K562 (cell line): ENCODE data around the gene IPO9. TPM values are rescaled to one million over a fixed set of nuclear protein-coding genes. Genes with fewer than 3 reads are reported as not detected.

Experiments used
- EGR1 ChIP-seq: fragments of 450-650 bp; conservative IDR thresholded peaks from 2 replicates; pipeline ENCODE4 v1.6.1; 2017; ENCODE audit warnings: mild to moderate bottlenecking
- EP300 ChIP-seq: IDR thresholded peaks from 2 replicates; pipeline ENCODE4 v1.6.1; 2012; ENCODE audit warnings: low read length, improper control_type of control experiment
- EP400 ChIP-seq: fragments of 450-650 bp; IDR thresholded peaks from 2 replicates; pipeline ENCODE4 v1.6.1; 2017; ENCODE audit warnings: antibody characterized with exemption, mild to moderate bottlenecking, moderate library complexity
- GABPB2 ChIP-seq: fragments of 250-450 bp; sonication (Bioruptor Pico); conservative IDR thresholded peaks from 2 replicates; pipeline ENCODE4 v1.5.1; 2021; ENCODE audit warnings: mild to moderate bottlenecking
- HMG20A ChIP-seq: fragments of 450-650 bp; formaldehyde crosslinking; conservative IDR thresholded peaks from 2 replicates; pipeline ENCODE4 v1.4.0; 2020; ENCODE audit warnings: mild to moderate bottlenecking, mixed read lengths
- KAT7 ChIP-seq: sonication (generic); formaldehyde crosslinking; IDR thresholded peaks from 2 replicates; pipeline ENCODE4 v1.8.0; 2022; ENCODE audit warnings: missing genetic modification reagents, mild to moderate bottlenecking, borderline replicate concordance
- MXI1 ChIP-seq: IDR thresholded peaks from 2 replicates; pipeline ENCODE4 v1.6.1; 2011; ENCODE audit warnings: low read depth, mild to moderate bottlenecking, improper control_type of control experiment, low read length
- NFYB ChIP-seq: IDR thresholded peaks from 2 replicates; pipeline ENCODE4 v1.6.1; 2011; ENCODE audit warnings: mild to moderate bottlenecking, moderate library complexity; ENCODE audit not compliant: insufficient read length; ENCODE audit errors: extremely low read depth
- SMARCB1 ChIP-seq: IDR thresholded peaks from 2 replicates; pipeline ENCODE4 v1.6.1; 2011; ENCODE audit warnings: improper control_type of control experiment, low read depth; ENCODE audit not compliant: insufficient read length
- STAT5B ChIP-seq: fragments of 250-450 bp; sonication (Bioruptor Pico); IDR thresholded peaks from 2 replicates; pipeline ENCODE4 v1.8.0; 2021; ENCODE audit warnings: mild to moderate bottlenecking, inconsistent platforms
- TAF1 ChIP-seq: IDR thresholded peaks from 2 replicates; pipeline ENCODE4 v1.6.1; 2011; ENCODE audit warnings: mild to moderate bottlenecking, low read length, moderate library complexity; ENCODE audit not compliant: insufficient read depth, control insufficient read depth, severe bottlenecking; ENCODE audit errors: extremely low read depth
- TEAD2 ChIP-seq: fragments of 450-650 bp; IDR thresholded peaks from 2 replicates; pipeline ENCODE4 v1.6.1; 2016; ENCODE audit warnings: missing genetic modification characterization, control low read depth, missing compliant biosample characterization
- ZNF143 ChIP-seq: sonication (generic); formaldehyde crosslinking; IDR thresholded peaks from 2 replicates; pipeline ENCODE4 v1.9.0; 2022; ENCODE audit warnings: mild to moderate bottlenecking, missing genetic modification reagents
- ZNF324 ChIP-seq: fragments of 250-450 bp; sonication (Bioruptor Pico); IDR thresholded peaks from 2 replicates; pipeline ENCODE4 v1.4.0; 2020; ENCODE audit warnings: mild to moderate bottlenecking
- ZNF507 ChIP-seq: conservative IDR thresholded peaks from 2 replicates; pipeline ENCODE4 v1.6.1; 2017; ENCODE audit warnings: missing genetic modification characterization, missing compliant biosample characterization
- ZNF699 ChIP-seq: fragments of 250-450 bp; sonication (Bioruptor Pico); IDR thresholded peaks from 2 replicates; pipeline ENCODE4 v1.8.0; 2021; ENCODE audit warnings: mild to moderate bottlenecking, moderate library complexity; ENCODE audit not compliant: insufficient replicate concordance
- polyA plus RNA-seq, 8 experiments: library from polyadenylated mRNA; depleted of rRNA in 4 of 8; stranded (reverse) in 5 of 8; unstranded in 3 of 8; fragments of >200 nt; fragmentation: Nextera tagmentation in 2 of 8; fragmentation: Illumina TruSeq in 1 of 8; extraction: Ambion mirVana in 2 of 8; extraction: Trizol in 1 of 8; gene quantifications; 2 replicates each; pipeline versions ENCODE4 v1.2.1 to v1.2.3, GENCODE V29; 2011 to 2014; ENCODE audit warnings: inconsistent platforms in 1 of 8, missing spikeins in 1 of 8
- total RNA-seq, 7 experiments: library from RNA; depleted of rRNA in 6 of 7; stranded (reverse); fragments of >200 nt in 6 of 7; fragmentation: Illumina TruSeq in 2 of 7; extraction: Trizol in 2 of 7; gene quantifications; 2 replicates each; pipeline versions ENCODE4 v1.2.1 to v1.2.3, GENCODE V29; 2011 to 2021; ENCODE audit warnings: low replicate concordance in 1 of 7
- TF ChIP-seq, protein P1 (sequence below): fragments of 250-450 bp; sonication (Bioruptor Pico); IDR thresholded peaks from 2 replicates; pipeline ENCODE4 v1.8.0; 2022; ENCODE audit warnings: moderate library complexity, mild to moderate bottlenecking, inconsistent platforms
- TF ChIP-seq, protein P2 (sequence below), 2 experiments: fragments of 150-350 bp in 1 of 2; IDR thresholded peaks; 2 replicates each; pipeline ENCODE4 v1.6.1; 2012 to 2016; ENCODE audit warnings: low read depth in 2 of 2, low read length in 2 of 2, mild to moderate bottlenecking in 1 of 2, moderate library complexity in 1 of 2
- TF ChIP-seq, protein P3 (sequence below): fragments of 250-450 bp; sonication (Bioruptor Pico); IDR thresholded peaks from 2 replicates; pipeline ENCODE4 v1.8.0; 2021; ENCODE audit warnings: moderate library complexity, mild to moderate bottlenecking, inconsistent platforms
- TF ChIP-seq, protein P4 (sequence below): fragments of 250-450 bp; sonication (Bioruptor Pico); IDR thresholded peaks from 2 replicates; pipeline ENCODE4 v1.8.0; 2021; ENCODE audit warnings: borderline replicate concordance, mild to moderate bottlenecking, moderate library complexity; ENCODE audit not compliant: poor library complexity, severe bottlenecking
- TF ChIP-seq, protein P5 (sequence below): fragments of 250-450 bp; sonication (Bioruptor Pico); IDR thresholded peaks from 2 replicates; pipeline ENCODE4 v1.5.0; 2021

IPO9 gene
- total and polyA plus RNA-seq, 9 of the 15 experiments (the other 6 are each of a cell fraction or from before 2014, with no cell fraction given) = 27.9 to 78.6 (median 43.9) TPM

DNA sequence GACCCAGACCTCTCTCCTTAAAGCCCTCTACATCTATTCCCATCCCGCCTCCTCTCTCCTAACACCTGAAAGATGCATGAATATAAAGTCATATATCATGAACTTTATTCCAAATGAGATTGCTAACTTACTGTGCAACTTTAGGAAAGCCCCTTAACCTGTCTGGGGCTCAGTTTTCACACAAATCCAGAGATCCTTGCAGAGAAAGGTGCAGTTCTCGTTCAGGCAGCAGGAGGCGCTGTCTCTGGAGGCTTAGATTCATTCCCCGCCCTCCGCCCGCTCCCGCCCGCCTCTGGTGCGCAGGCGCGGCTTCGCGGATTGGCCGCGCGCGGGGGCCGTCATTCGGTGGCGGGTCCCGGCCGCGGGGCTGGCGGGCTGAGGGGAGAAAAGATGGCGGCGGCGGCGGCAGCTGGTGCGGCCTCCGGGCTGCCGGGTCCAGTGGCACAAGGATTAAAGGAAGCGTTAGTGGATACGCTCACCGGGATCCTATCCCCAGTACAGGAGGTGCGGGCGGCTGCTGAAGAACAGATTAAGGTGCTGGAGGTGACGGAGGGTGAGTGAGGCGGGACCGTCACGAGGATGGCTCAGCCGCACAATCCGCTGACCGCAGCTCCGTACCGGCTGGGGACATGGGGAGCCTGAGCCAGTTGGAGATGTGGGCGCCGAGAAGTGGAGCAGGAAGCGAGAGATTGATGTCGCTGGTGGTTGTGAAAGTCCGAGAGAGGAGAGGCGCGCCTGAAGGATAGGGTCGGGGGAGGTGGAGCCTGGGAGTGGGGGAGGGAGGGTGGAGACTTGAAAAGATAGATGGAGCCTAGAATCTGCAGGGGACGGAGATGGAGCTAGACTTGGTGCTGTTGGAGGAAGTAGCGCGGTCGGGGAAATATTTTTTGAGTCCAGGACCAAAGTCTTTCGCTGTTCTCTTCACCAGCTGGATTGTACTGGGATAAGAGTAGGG is at the start of gene IPO9 (continued):
- TF ChIP-seq, protein P1, sequence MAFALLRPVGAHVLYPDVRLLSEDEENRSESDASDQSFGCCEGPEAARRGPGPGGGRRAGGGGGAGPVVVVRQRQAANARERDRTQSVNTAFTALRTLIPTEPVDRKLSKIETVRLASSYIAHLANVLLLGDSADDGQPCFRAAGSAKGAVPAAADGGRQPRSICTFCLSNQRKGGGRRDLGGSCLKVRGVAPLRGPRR (CRISPR knock-in tag) = no peak
- TF ChIP-seq, protein P2, sequence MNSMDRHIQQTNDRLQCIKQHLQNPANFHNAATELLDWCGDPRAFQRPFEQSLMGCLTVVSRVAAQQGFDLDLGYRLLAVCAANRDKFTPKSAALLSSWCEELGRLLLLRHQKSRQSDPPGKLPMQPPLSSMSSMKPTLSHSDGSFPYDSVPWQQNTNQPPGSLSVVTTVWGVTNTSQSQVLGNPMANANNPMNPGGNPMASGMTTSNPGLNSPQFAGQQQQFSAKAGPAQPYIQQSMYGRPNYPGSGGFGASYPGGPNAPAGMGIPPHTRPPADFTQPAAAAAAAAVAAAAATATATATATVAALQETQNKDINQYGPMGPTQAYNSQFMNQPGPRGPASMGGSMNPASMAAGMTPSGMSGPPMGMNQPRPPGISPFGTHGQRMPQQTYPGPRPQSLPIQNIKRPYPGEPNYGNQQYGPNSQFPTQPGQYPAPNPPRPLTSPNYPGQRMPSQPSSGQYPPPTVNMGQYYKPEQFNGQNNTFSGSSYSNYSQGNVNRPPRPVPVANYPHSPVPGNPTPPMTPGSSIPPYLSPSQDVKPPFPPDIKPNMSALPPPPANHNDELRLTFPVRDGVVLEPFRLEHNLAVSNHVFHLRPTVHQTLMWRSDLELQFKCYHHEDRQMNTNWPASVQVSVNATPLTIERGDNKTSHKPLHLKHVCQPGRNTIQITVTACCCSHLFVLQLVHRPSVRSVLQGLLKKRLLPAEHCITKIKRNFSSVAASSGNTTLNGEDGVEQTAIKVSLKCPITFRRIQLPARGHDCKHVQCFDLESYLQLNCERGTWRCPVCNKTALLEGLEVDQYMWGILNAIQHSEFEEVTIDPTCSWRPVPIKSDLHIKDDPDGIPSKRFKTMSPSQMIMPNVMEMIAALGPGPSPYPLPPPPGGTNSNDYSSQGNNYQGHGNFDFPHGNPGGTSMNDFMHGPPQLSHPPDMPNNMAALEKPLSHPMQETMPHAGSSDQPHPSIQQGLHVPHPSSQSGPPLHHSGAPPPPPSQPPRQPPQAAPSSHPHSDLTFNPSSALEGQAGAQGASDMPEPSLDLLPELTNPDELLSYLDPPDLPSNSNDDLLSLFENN (IDR thresholded peaks at IDR 0.05; ENCODE audit: low read depth in 2 of 2, low read length in 2 of 2) = no peak; a peak in 1 of 4 replicates
- TF ChIP-seq ZNF143 (CRISPR knock-in tag) (no peak), EP400 (peak; percentile 97), TAF1 (peak; percentile 98), ZNF324 (CRISPR knock-in tag) (peak; percentile 44; the same call in 1 of the 2 replicates), SMARCB1 (no peak), EGR1 (peak; percentile 34), MXI1 (no peak), STAT5B (CRISPR knock-in tag) (no peak), ZNF699 (no peak), EP300 (peak; percentile 6; the same call in 1 of the 2 replicates), HMG20A (no peak), NFYB (no peak), GABPB2 (CRISPR knock-in tag) (no peak), TEAD2 (tag) (no peak), KAT7 (CRISPR knock-in tag) (peak; percentile 96; the same call in 1 of the 2 replicates), ZNF507 (tag) (no peak)
- TF ChIP-seq, protein P3, sequence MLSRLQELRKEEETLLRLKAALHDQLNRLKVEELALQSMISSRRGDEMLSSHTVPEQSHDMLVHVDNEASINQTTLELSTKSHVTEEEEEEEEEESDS = no peak
- TF ChIP-seq, protein P4, sequence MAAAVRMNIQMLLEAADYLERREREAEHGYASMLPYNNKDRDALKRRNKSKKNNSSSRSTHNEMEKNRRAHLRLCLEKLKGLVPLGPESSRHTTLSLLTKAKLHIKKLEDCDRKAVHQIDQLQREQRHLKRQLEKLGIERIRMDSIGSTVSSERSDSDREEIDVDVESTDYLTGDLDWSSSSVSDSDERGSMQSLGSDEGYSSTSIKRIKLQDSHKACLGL = peak; percentile 17
- TF ChIP-seq, protein P5, sequence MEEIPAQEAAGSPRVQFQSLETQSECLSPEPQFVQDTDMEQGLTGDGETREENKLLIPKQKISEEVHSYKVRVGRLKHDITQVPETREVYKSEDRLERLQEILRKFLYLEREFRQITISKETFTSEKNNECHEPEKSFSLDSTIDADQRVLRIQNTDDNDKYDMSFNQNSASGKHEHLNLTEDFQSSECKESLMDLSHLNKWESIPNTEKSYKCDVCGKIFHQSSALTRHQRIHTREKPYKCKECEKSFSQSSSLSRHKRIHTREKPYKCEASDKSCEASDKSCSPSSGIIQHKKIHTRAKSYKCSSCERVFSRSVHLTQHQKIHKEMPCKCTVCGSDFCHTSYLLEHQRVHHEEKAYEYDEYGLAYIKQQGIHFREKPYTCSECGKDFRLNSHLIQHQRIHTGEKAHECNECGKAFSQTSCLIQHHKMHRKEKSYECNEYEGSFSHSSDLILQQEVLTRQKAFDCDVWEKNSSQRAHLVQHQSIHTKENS = no peak
